ENCODE results near the gene HOXB9.

The HOXB9 gene

DNA sequence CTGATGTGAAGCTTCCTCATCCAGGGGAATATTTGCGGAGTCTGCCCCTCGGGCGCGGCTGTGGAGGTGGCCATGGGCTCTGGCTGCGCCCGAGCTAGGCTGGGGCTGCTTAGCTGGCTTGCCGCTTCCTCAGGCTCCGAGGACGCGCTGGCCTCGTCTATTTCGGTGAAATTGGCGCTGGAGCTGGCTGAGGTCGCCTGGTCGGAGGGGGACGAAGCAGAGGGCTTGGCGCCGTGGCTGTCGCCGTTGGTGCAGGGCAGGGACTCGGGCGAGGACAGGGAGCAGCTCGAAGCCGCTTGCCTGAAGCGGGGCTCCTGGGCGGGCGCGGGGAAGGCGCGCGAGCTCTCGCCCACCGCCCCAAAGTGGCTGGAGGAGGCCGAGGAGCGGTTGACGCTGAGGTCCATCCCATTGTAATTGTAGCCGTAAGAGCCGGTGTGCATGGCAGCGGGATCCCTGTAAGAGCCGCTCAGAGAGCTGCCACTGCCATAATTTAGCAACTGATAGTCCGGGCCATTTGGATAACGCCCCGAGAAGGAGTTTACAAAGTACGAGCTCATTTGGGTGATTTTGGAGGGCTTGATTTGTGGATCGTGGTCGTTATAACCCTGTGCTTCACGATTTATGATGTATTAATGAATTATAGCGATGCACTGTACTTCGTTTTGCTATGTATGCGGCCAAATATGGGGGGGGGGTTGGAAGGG lies 32.9 kb downstream of the HOXB9 start, which contains the start of gene HOXB5:
TSS of gene HOXB5 (minus strand) at position 654 of the 704 bp plus-strand sequence. CDS start at position 557, 97 bp downstream.
- no peak for DNase-seq (ENCODE audit: extremely low spot score)

DNA sequence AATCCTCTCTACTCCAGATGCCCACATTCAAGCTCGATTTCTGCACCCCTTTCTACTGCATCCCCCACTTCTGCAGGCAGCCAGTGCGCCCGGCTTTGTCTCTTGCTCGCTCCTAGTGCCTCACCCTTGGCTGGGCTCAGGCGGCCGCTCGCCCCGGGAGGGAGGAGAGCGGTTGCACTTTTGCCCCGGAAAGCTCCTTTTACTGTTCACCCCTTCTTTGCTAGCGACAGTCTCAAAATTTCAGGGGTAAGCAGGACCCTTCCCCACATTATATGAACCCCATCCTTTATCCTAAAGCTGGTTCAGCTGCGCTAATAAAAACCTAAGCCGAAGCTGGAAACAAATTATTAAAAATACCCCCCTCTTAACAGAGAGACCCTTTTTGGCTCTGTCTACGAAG lies 33.6 kb downstream of the HOXB9 start:
- ChIA-PET CTCF (interaction anchor here (0.9 to 1.6 kb wide), 9 partner anchors 18 to 259 kb away, joined by 3 to 5 read pairs (median 3); partner anchors contain the start of gene HOXB8), POLR2A (interaction anchor here (1.3 to 5.9 kb wide), 4 partner anchors 22 to 100 kb away, joined by 3 to 25 read pairs (median 6); no protein-coding TSS in a partner anchor)
- TF ChIP-seq FOXK2 (IDR thresholded peaks at IDR 0.05) (no peak), LEF1 (IDR thresholded peaks at IDR 0.05; ENCODE audit: borderline replicate concordance) (no peak), TARDBP (IDR thresholded peaks at IDR 0.05) (no peak), L3MBTL2 (conservative IDR thresholded peaks at IDR 0.05) (no peak), SP1 (IDR thresholded peaks at IDR 0.05) (no peak), FOXA1 (IDR thresholded peaks at IDR 0.05) (no peak), ZNF384 (IDR thresholded peaks at IDR 0.05) (no peak), FOXM1 (IDR thresholded peaks at IDR 0.05; ENCODE audit: borderline replicate concordance) (no peak), HDGF (IDR thresholded peaks at IDR 0.05; ENCODE audit: borderline replicate concordance) (no peak), SUZ12 (IDR thresholded peaks at IDR 0.05) (no peak), BHLHE40 (IDR thresholded peaks at IDR 0.05; ENCODE audit: borderline replicate concordance) (no peak), ELF4 (IDR thresholded peaks at IDR 0.05) (no peak), ARNT (IDR thresholded peaks at IDR 0.05) (no peak), NFRKB (IDR thresholded peaks at IDR 0.05) (no peak)
- DNase-seq (ENCODE audit: extremely low spot score): no peak

More for the DNA sequence above, 32.9 kb downstream of the HOXB9 start, which contains the start of gene HOXB5:
- ChIA-PET POLR2A (interaction anchor here (1.3 to 1.6 kb wide), 3 partner anchors 23 to 100 kb away, joined by 3 to 6 read pairs (median 5); no protein-coding TSS in a partner anchor), CTCF (interaction anchor here (0.7 to 1.6 kb wide), 11 partner anchors 17 to 259 kb away, joined by 3 to 5 read pairs (median 4); partner anchors contain the start of gene HOXB8)
- TF ChIP-seq SUZ12 (IDR thresholded peaks at IDR 0.05) (no peak), FOXK2 (IDR thresholded peaks at IDR 0.05) (no peak), ZNF384 (IDR thresholded peaks at IDR 0.05) (no peak), TARDBP (IDR thresholded peaks at IDR 0.05) (no peak), NFRKB (IDR thresholded peaks at IDR 0.05) (no peak), ARNT (IDR thresholded peaks at IDR 0.05) (no peak), FOXA1 (IDR thresholded peaks at IDR 0.05) (no peak), L3MBTL2 (conservative IDR thresholded peaks at IDR 0.05) (peak; percentile 57), LEF1 (IDR thresholded peaks at IDR 0.05; ENCODE audit: borderline replicate concordance) (no peak), SP1 (IDR thresholded peaks at IDR 0.05) (no peak), CTBP1 (IDR thresholded peaks at IDR 0.05; ENCODE audit: borderline replicate concordance) (0 out of 2 replicates have a peak, but pooled peaks have one; percentile 3), ELF4 (IDR thresholded peaks at IDR 0.05) (no peak), HDGF (IDR thresholded peaks at IDR 0.05; ENCODE audit: borderline replicate concordance) (0 out of 2 replicates have a peak, but pooled peaks have one; percentile 95), FOXM1 (IDR thresholded peaks at IDR 0.05; ENCODE audit: borderline replicate concordance) (no peak), BHLHE40 (IDR thresholded peaks at IDR 0.05; ENCODE audit: borderline replicate concordance) (no peak)
- TF ChIP-seq, protein P1, sequence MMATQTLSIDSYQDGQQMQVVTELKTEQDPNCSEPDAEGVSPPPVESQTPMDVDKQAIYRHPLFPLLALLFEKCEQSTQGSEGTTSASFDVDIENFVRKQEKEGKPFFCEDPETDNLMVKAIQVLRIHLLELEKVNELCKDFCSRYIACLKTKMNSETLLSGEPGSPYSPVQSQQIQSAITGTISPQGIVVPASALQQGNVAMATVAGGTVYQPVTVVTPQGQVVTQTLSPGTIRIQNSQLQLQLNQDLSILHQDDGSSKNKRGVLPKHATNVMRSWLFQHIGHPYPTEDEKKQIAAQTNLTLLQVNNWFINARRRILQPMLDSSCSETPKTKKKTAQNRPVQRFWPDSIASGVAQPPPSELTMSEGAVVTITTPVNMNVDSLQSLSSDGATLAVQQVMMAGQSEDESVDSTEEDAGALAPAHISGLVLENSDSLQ (IDR thresholded peaks at IDR 0.05): peak; percentile 72

DNA sequence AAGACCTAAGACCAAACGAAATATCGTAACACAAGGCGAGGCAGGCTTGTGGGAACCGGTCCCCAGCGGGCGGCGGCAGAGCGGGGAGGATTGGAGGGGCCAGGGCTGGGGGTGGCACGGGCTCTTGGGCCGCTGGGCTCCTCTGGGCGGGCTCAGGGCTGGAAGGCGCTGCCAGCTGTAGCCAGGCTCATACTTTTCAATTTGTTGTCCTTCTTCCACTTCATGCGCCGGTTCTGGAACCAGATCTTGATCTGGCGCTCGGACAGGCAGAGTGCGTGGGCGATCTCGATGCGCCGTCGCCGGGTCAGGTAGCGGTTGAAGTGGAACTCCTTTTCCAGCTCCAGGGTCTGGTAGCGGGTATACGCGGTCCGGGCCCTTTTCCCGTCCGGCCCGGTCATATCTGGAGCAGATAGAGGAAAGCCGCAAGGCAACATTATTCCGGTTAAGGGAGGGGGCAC lies 34.1 kb downstream of the HOXB9 start:
- CTCF ChIA-PET: interaction anchor here (1.2 to 1.6 kb wide), 2 partner anchors 256 to 258 kb away, joined by 4 to 5 read pairs; no protein-coding TSS in a partner anchor
- no peak for DNase-seq (ENCODE audit: extremely low spot score)
- POLR2A ChIA-PET: interaction anchor here (1.6 to 5.9 kb wide), 2 partner anchors 21 to 36 kb away, joined by 3 to 25 read pairs; no protein-coding TSS in a partner anchor
- no peak for TF ChIP-seq LEF1 (IDR thresholded peaks at IDR 0.05; ENCODE audit: borderline replicate concordance)
- no peak for TF ChIP-seq HDGF (IDR thresholded peaks at IDR 0.05; ENCODE audit: borderline replicate concordance)
- TF ChIP-seq SUZ12 (IDR thresholded peaks at IDR 0.05): no peak
- no peak for TF ChIP-seq FOXK2 (IDR thresholded peaks at IDR 0.05)
- no peak for TF ChIP-seq ARNT (IDR thresholded peaks at IDR 0.05)
- TF ChIP-seq L3MBTL2 (conservative IDR thresholded peaks at IDR 0.05): no peak

DNA sequence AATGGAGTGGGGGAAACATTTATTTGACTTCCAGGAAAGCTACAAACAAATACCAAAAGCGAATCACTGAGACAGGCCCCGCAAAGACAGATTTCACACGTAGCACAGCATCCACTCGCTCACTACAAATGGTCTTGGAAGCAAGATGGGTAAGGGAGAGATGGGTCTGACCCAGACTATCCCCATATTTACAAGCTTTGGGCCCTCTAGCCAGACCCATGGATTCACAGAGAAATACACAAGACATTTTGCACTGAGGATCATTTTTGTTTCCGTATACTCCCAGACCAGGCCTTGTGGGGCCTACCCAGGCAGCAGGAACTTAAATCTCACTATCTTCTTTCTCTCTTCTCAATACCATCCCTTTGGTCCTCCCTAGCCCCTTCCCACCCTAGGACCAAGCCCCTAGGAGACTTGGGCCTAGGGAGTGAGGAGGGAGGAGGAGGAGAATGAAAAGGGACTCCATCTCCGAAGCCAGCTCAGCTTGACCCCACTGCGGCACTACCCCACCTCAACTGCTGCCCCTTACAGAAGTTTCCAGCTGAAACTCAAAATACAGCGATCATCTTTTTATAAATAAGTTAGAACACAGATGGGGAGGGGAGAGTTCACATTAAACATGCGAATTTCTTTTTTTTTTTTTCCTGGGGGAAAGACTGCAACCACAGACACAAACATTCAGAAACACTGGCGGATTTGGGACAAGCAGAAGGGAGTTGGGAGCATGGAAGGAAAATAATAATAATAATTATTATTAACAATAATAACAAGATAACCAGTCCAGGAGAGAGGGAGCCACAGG lies 34.7 kb downstream of the HOXB9 start:
- ChIA-PET POLR2A (interaction anchor here (1.0 to 5.9 kb wide), 4 partner anchors 14 to 97 kb away, joined by 3 to 25 read pairs (median 12); partner anchors contain the start of gene HOXB4), CTCF (interaction anchor here (0.7 to 1.9 kb wide), 4 partner anchors 26 to 256 kb away, joined by 3 to 4 read pairs (median 3); no protein-coding TSS in a partner anchor)
- no peak for DNase-seq (ENCODE audit: extremely low spot score)
- no peak for TF ChIP-seq CTBP1 (IDR thresholded peaks at IDR 0.05; ENCODE audit: borderline replicate concordance)
- TF ChIP-seq FOXA1 (IDR thresholded peaks at IDR 0.05): no peak
- no peak for TF ChIP-seq L3MBTL2 (conservative IDR thresholded peaks at IDR 0.05)
- TF ChIP-seq ZNF384 (IDR thresholded peaks at IDR 0.05): no peak
- TF ChIP-seq SP1 (IDR thresholded peaks at IDR 0.05): no peak
- TF ChIP-seq TARDBP (IDR thresholded peaks at IDR 0.05): no peak
- TF ChIP-seq BHLHE40 (IDR thresholded peaks at IDR 0.05; ENCODE audit: borderline replicate concordance): no peak
- no peak for TF ChIP-seq SUZ12 (IDR thresholded peaks at IDR 0.05)
- TF ChIP-seq LEF1 (IDR thresholded peaks at IDR 0.05; ENCODE audit: borderline replicate concordance): no peak
- TF ChIP-seq, protein P1 (IDR thresholded peaks at IDR 0.05): no peak
- TF ChIP-seq NFRKB (IDR thresholded peaks at IDR 0.05): no peak
- TF ChIP-seq FOXK2 (IDR thresholded peaks at IDR 0.05): no peak
- no peak for TF ChIP-seq FOXM1 (IDR thresholded peaks at IDR 0.05; ENCODE audit: borderline replicate concordance)
- no peak for TF ChIP-seq HDGF (IDR thresholded peaks at IDR 0.05; ENCODE audit: borderline replicate concordance)
- TF ChIP-seq ARNT (IDR thresholded peaks at IDR 0.05): no peak
- no peak for TF ChIP-seq ELF4 (IDR thresholded peaks at IDR 0.05)

DNA sequence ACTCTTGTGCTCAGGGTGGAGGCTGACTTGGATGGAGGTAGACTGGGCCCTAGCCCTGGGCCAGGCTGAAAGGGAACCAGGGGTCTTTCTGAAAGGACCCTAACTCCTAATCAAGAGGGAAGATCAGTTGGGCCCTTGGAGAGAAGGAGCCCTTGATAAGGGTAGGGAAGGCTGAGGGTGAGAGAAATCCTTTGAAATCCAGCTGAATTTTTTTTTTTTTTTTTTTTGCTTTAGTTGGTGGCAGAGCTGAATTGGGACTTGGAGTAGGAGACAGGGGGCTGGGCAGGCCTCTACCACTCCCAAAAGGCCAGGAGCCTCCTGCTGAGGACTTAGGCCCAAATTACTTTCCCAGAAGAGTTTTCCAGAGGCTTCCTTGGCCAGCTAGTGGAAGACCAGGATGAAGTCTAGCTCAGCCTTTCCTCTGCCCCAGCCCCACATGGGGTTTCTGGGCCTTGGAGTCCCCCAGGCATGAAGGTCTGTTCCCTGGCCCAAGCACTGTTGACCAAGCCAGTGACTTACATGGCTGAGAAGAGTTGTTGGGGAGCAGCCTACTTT lies 35.5 kb downstream of the HOXB9 start:
- ChIA-PET CTCF (interaction anchor here (0.6 to 1.9 kb wide), 6 partner anchors 27 to 493 kb away, joined by 3 to 4 read pairs (median 3); no protein-coding TSS in a partner anchor), POLR2A (interaction anchor here (1.0 to 5.9 kb wide), 6 partner anchors 13 to 96 kb away, joined by 3 to 25 read pairs (median 18); partner anchors contain the start of genes HOXB4 and HOXB7)
- no peak for DNase-seq (ENCODE audit: extremely low spot score)
- TF ChIP-seq FOXK2 (IDR thresholded peaks at IDR 0.05): no peak
- TF ChIP-seq ELF4 (IDR thresholded peaks at IDR 0.05): no peak
- TF ChIP-seq, protein P1 (IDR thresholded peaks at IDR 0.05): no peak
- TF ChIP-seq ZNF384 (IDR thresholded peaks at IDR 0.05): peak; percentile 95
- TF ChIP-seq BHLHE40 (IDR thresholded peaks at IDR 0.05; ENCODE audit: borderline replicate concordance): no peak
- TF ChIP-seq SP1 (IDR thresholded peaks at IDR 0.05): no peak
